ENCODE data around the gene DAZL.
"Not testable (repeated sequence)": the region's sequence is repeated elsewhere in the genome, so short reads cannot be mapped to it uniquely, and the experiment has no call there.

The DAZL gene

GRCh38 chr3:16604887-16605602 is at the start of gene DAZL:
Gene DAZL, minus strand, starts transcription at chr3:16605423. Its CDS starts 218 bp downstream, at chr3:16605205.
- DNase-seq (ENCODE audit: low read depth) = no peak

GRCh38 chr3:16654976-16655375 is 49.8 kb upstream of the DAZL start:
- no peak for DNase-seq (ENCODE audit: low read depth)

- no peak for DNase-seq (ENCODE audit: low read depth)
These were observed 48.5 kb upstream of the DAZL start for GRCh38 chr3:16653712-16654111.

GRCh38 chr3:16647668-16648067 is 42.4 kb upstream of the DAZL start:
- no peak for DNase-seq (ENCODE audit: low read depth)

GRCh38 chr3:16639806-16640205 is 34.6 kb upstream of the DAZL start:
- DNase-seq (ENCODE audit: low read depth) = no peak

GRCh38 chr3:16633948-16634347 is 28.7 kb upstream of the DAZL start:
- no peak for DNase-seq (ENCODE audit: low read depth)

- no peak for DNase-seq (ENCODE audit: low read depth)
These were observed 27.2 kb upstream of the DAZL start for GRCh38 chr3:16632395-16632794.

GRCh38 chr3:16618721-16619120 is 13.5 kb upstream of the DAZL start:
- DNase-seq (ENCODE audit: low read depth) = no peak

- not testable (repeated sequence) for DNase-seq (ENCODE audit: low read depth)
These were observed 11.9 kb upstream of the DAZL start for GRCh38 chr3:16617155-16617554.

- DNase-seq (ENCODE audit: low read depth) = no peak
These were observed 10.9 kb upstream of the DAZL start for GRCh38 chr3:16616083-16616482.

- DNase-seq (ENCODE audit: low read depth) = no peak
These were observed 9.1 kb upstream of the DAZL start for GRCh38 chr3:16614033-16615031.

GRCh38 chr3:16609927-16610580 is 4.8 kb upstream of the DAZL start:
- no peak for DNase-seq (ENCODE audit: low read depth)

GRCh38 chr3:16608816-16609215 is 3.6 kb upstream of the DAZL start:
- DNase-seq (ENCODE audit: low read depth) = no peak

- DNase-seq (ENCODE audit: low read depth) = no peak
These were observed 2.5 kb upstream of the DAZL start for GRCh38 chr3:16607718-16608117.

- no peak for DNase-seq (ENCODE audit: low read depth)
These were observed 1.2 kb upstream of the DAZL start for GRCh38 chr3:16606398-16606797.

- no peak for DNase-seq (ENCODE audit: low read depth)
These were observed 743 bp upstream of the DAZL start for GRCh38 chr3:16605966-16606365.

GRCh38 chr3:16604433-16604832 is 790 bp downstream of the DAZL start:
- no peak for DNase-seq (ENCODE audit: low read depth)

GRCh38 chr3:16601537-16602005 is 3.7 kb downstream of the DAZL start:
- DNase-seq (ENCODE audit: low read depth) = no peak

- peak; percentile 68 for DNase-seq (ENCODE audit: low read depth)
These were observed 4.3 kb downstream of the DAZL start for GRCh38 chr3:16600780-16601536.

GRCh38 chr3:16599694-16600093 is 5.5 kb downstream of the DAZL start:
- DNase-seq (ENCODE audit: low read depth) = no peak

- no peak for DNase-seq (ENCODE audit: low read depth)
These were observed 8.7 kb downstream of the DAZL start for GRCh38 chr3:16596352-16597032.
